Effector memory CD4-positive, alpha-beta T cell (primary cell): ENCODE results near the gene PHYH.

Experiments
- DNase-seq, 3 donors: peaks; one replicate each; pipeline ENCODE4 v3.0.0-alpha.2; 2020
- H3K27ac ChIP-seq: 2 replicates; pipeline ENCODE4 v1.7.0; 2013; ENCODE audit warnings: mild to moderate bottlenecking, low read length, moderate library complexity; ENCODE audit not compliant: insufficient read depth, poor library complexity, severe bottlenecking
- H3K27me3 ChIP-seq: replicated peaks from 2 replicates; pipeline ENCODE4 v1.7.0; 2013; ENCODE audit warnings: mild to moderate bottlenecking, low read length; ENCODE audit not compliant: insufficient read depth, control insufficient read depth, poor library complexity, severe bottlenecking
- H3K36me3 ChIP-seq: 2 replicates; pipeline ENCODE4 v1.7.0; 2013; ENCODE audit warnings: mild to moderate bottlenecking, low read length, moderate library complexity; ENCODE audit not compliant: control insufficient read depth, insufficient read depth
- H3K4me1 ChIP-seq: 2 replicates; pipeline ENCODE4 v1.7.0; 2013; ENCODE audit warnings: low read length, mild to moderate bottlenecking; ENCODE audit not compliant: control insufficient read depth, insufficient read depth, poor library complexity, severe bottlenecking
- H3K4me3 ChIP-seq: 2 replicates; pipeline ENCODE4 v1.7.0; 2013; ENCODE audit warnings: low read length, low read depth, mild to moderate bottlenecking; ENCODE audit not compliant: insufficient read depth, poor library complexity, severe bottlenecking
- H3K9me3 ChIP-seq: 2 replicates; pipeline ENCODE4 v1.7.0; 2013; ENCODE audit warnings: mild to moderate bottlenecking, low read length, moderate library complexity; ENCODE audit not compliant: control insufficient read depth
- total RNA-seq, 3 donors: gene quantifications; one replicate each; lab custom pipeline; 2026; lab: John Stamatoyannopoulos, UW

PHYH gene
- total RNA-seq = 13.5 to 16.8 (median 16.4) reads per million in 3 donors

DNA sequence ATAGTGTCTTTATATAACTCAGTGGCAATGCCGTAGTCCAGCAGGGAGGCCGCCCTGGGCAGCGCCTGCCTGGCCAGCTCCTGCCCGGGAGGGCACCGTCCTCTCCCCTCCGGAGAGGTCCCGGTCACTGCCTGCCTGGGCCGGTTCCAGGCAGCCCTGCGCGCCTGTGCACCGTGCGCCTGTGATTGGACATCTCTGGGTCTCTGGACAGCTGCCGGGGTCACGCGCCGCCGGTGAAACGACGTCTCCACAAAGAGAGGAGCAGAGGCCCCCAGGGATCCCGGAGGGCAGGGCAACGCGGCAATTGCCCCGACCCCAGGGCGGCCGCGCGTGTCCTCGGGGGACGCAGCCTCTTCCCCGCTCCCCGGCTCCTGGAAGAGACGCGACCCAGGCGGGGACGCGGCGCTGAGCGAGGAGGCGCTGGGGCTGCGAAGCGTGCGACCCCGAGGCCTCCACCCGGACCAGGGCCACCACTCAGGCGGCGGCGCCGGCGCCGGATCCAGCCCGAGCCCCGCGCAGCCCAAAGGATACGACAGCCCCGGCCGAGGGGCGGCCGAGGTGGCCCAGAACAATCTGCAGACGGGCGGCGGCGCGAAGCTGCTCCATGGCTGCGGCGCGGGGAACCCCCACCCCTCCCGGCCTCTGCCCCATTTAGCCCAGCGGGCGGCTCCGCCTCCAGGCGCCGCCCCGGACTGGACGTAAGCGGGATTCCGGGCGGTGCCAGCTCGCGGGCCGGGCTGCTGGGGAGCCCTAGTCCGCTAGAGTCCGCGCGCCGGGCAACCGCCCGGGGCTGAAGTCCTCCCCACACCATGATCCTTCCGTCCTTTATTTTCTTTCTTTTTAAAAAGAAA is at the start of gene PHYH:
Gene PHYH, minus strand, starts transcription at position 628 of the 851 bp plus-strand sequence. Its CDS starts 22 bp downstream, at position 606.
- no peaks in the 10 kb centered on the region for H3K36me3 ChIP-seq
- H3K4me3 ChIP-seq = peak within 1 kb of the TSS; percentile 77
- H3K9me3 ChIP-seq = no peaks in the 10 kb centered on the region
- H3K4me1 ChIP-seq = peaks cover 15% of the 10 kb centered on the region
- H3K27me3 ChIP-seq = no peaks in the 10 kb centered on the region
- H3K27ac ChIP-seq = peak within 1 kb of the TSS; percentile 88
- DNase-seq = peak; percentile 75 to 80 (median 77)

DNA sequence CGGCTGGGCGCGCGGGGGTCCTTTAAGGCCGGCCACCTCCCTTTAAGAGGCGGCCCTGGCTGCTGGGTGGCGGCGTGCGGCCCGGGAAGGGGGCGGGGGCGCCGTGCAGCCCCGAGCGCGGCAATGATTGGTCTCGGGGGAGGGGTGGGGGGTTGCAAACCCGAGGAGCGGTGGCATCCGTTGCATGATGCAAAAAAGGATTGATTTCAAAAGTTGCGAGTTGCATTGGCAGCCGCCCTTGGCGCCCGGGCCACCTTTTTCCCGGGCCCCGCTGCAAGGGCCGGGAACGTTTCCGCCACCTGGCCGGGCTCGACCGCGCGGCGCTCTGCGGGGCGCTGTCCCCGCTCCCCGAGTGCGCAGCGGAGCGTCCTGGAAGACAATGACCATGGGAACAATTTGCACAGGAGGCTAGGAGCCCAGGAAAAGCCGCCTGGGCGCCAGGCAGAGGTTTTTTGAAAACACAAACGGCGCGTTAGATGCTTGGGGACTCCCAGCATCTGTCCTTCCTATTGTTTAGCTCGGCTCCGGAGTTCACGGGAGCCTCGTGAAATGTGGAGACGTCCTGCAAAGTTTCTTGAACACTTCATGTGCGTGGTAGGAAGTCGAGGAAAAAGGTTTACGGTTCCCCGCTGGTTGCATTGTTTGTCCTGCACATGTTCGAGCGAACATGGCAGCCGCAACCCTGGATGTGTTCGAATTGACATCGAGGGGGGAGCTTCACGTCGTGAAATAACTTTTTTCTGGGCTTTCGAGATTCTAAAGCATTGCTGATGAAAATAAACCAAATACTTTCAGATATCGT is 48.6 kb upstream of the PHYH start, which contains the start of gene SEPHS1:
Gene SEPHS1, minus strand, starts transcription at position 78 of the 802 bp plus-strand sequence. CDS start 3,343 bp downstream, outside the sequence.
- Histone ChIP-seq H3K4me1 (peaks cover 30% of the 10 kb centered on the region), H3K4me3 (peak within 1 kb of the TSS; percentile 79), H3K27ac (peak within 1 kb of the TSS; percentile 77), H3K27me3 (no peaks in the 10 kb centered on the region), H3K36me3 (no peaks in the 10 kb centered on the region), H3K9me3 (no peaks in the 10 kb centered on the region)
- DNase-seq = peak; percentile 58 to 75 (median 71)

GRCh38 chr10:13347500-13348156 is 47.8 kb upstream of the PHYH start:
- peaks cover 30% of the 10 kb centered on the region for H3K4me1 ChIP-seq
- DNase-seq = peak; percentile 59 to 67 (median 65)
- H3K27ac ChIP-seq = peak overlapping the region; percentile 77
- H3K36me3 ChIP-seq = no peaks in the 10 kb centered on the region
- no peaks in the 10 kb centered on the region for H3K9me3 ChIP-seq
- peak overlapping the region; percentile 71 for H3K4me3 ChIP-seq
- no peaks in the 10 kb centered on the region for H3K27me3 ChIP-seq

GRCh38 chr10:13347043-13347499 is 47.2 kb upstream of the PHYH start:
- Histone ChIP-seq H3K9me3 (no peaks in the 10 kb centered on the region), H3K27ac (peak overlapping the region; percentile 77)
- no peak for DNase-seq

GRCh38 chr10:13346283-13347042 is 46.6 kb upstream of the PHYH start:
- Histone ChIP-seq H3K27ac (peak overlapping the region; percentile 77), H3K4me3 (peak overlapping the region; percentile 71), H3K36me3 (no peaks in the 10 kb centered on the region), H3K9me3 (no peaks in the 10 kb centered on the region), H3K4me1 (peaks cover 26% of the 10 kb centered on the region), H3K27me3 (no peaks in the 10 kb centered on the region)
- DNase-seq = no peak

More at GRCh38 chr10:13347043-13347499, 47.2 kb upstream of the PHYH start:
- Histone ChIP-seq H3K36me3 (no peaks in the 10 kb centered on the region), H3K4me1 (peaks cover 30% of the 10 kb centered on the region), H3K27me3 (no peaks in the 10 kb centered on the region), H3K4me3 (peak overlapping the region; percentile 71)

DNA sequence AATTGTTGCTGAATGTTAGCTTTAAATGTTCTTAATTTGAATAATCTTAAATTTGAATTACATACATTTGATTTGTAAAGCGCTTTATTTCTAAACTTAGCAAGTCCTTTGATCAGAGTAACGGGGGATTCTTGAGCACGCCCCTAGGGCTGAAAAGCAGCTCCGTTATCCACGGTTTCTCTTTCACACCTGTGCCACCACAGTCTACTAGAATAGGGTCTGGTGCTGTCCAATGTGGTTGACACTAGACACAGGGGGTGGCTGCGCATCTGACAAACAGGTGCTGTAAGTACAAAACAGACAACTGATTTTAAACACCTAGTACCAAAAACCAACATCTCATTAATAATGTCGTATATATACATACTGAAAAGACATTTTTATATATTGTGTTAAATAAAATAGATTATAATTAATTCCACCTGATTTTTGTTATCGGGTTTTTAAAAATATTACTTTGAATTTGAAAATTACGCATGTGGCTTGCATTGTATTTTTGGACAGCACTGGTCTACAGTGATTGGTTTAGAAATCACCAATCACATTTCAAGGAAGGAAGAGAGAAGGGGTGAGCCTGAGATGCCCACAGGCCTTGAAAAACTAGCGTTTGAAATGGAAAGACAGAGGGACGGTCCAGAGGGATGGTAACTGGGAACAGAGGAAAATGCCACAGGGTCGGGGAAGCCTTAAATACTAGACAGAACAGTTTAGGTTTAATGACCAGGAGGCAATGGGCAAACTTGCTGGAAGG is 40.9 kb upstream of the PHYH start:
- H3K4me3 ChIP-seq = no peak overlapping the region
- H3K9me3 ChIP-seq = no peaks in the 10 kb centered on the region
- H3K36me3 ChIP-seq = peaks cover 7% of the 10 kb centered on the region
- H3K27ac ChIP-seq = no peak overlapping the region
- H3K4me1 ChIP-seq = peaks cover 3% of the 10 kb centered on the region
- peak in 1 of 3 donors; percentile 6 for DNase-seq
- no peaks in the 10 kb centered on the region for H3K27me3 ChIP-seq

DNA sequence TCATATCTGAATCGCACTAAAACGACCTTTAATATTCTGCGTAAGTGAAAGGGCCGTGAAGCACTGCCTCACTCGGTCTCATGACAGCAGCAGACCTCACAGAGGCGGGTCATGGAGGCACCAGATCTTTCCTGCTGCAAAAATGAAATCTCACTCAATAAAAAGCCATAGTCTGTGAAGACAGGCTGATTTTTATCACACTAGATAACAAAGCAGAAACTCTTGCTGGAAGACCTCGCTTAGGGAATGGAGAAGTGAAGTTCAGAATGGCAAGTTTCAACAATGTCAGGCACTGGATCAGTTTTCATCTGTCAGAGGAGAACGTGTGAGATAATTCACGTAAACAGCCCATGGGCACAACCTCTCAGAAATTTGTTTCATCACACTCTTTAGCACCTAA is 40.2 kb upstream of the PHYH start:
- peaks cover 3% of the 10 kb centered on the region for H3K4me1 ChIP-seq
- DNase-seq = no peak
- peaks cover 8% of the 10 kb centered on the region for H3K36me3 ChIP-seq
- no peak overlapping the region for H3K27ac ChIP-seq
- no peaks in the 10 kb centered on the region for H3K9me3 ChIP-seq
- H3K4me3 ChIP-seq = no peak overlapping the region
- H3K27me3 ChIP-seq = no peaks in the 10 kb centered on the region

DNA sequence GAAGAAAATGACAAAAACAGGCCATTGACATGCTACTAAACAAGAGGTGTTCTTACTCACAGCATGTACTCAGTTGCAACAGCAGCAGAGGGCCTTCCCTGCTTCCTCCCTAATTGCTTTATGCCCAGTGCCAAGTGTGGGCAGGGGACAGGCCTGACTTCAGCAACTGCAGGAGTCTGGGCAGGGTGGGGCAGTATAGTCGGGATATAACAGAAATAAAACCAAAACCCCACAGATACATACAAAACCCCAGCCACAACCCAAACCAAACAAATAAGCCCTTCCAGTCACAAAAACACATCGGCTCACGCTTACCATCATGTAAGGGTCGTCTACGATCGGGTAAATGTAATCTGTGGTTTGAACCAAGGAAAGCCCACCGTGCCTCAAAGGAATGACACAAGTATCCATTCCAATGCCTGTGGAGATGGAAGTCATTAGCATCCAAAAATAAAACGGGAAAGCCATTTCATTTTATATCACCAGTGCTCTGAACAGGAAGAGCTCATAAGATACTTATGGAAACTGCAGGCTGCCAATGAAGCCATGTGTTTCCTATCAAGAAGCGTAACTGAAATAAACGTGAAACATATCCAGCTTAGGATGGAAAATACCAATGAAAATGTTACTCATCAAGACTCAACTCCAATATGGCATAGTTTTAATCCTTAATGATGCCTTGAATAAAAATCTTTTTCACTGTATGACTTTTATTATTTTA is 38.7 kb upstream of the PHYH start:
- Histone ChIP-seq H3K27me3 (no peaks in the 10 kb centered on the region), H3K9me3 (no peaks in the 10 kb centered on the region), H3K4me1 (peaks cover 3% of the 10 kb centered on the region), H3K27ac (no peak overlapping the region), H3K4me3 (no peak overlapping the region), H3K36me3 (peaks cover 18% of the 10 kb centered on the region)
- DNase-seq = no peak
